ENCODE data around the gene BPGM.
"Not testable (repeated sequence)": the region's sequence is repeated elsewhere in the genome, so short reads cannot be mapped to it uniquely, and the experiment has no call there.

Gene BPGM

GRCh38 chr7:134632052-134632451, 14.6 kb upstream of the BPGM start:
- DNase-seq (ENCODE audit: low read depth in 2 of 2), result no peak

- DNase-seq (ENCODE audit: low read depth in 2 of 2), result no peak
These were observed 13.6 kb upstream of the BPGM start for GRCh38 chr7:134632937-134633540.

GRCh38 chr7:134636008-134636449, 10.6 kb upstream of the BPGM start:
- no peak for DNase-seq (ENCODE audit: low read depth in 2 of 2)

GRCh38 chr7:134637441-134637840, 9.2 kb upstream of the BPGM start:
- no peak for DNase-seq (ENCODE audit: low read depth in 2 of 2)

GRCh38 chr7:134637934-134638719, 8.5 kb upstream of the BPGM start:
- DNase-seq (ENCODE audit: low read depth in 2 of 2), result no peak

- DNase-seq (ENCODE audit: low read depth in 2 of 2), result no peak
These were observed 7.6 kb upstream of the BPGM start for GRCh38 chr7:134639061-134639460.

GRCh38 chr7:134639683-134640279, 6.9 kb upstream of the BPGM start:
- DNase-seq (ENCODE audit: low read depth in 2 of 2), result no peak

GRCh38 chr7:134640842-134641715, 5.6 kb upstream of the BPGM start:
- DNase-seq (ENCODE audit: low read depth in 2 of 2), result no peak

- not testable (repeated sequence) for DNase-seq (ENCODE audit: low read depth in 2 of 2)
These were observed 4.7 kb upstream of the BPGM start for GRCh38 chr7:134641981-134642380.

- no peak for DNase-seq (ENCODE audit: low read depth in 2 of 2)
These were observed 3.5 kb upstream of the BPGM start for GRCh38 chr7:134643131-134643530.

- no peak for DNase-seq (ENCODE audit: low read depth in 2 of 2)
These were observed 1.2 kb upstream of the BPGM start for GRCh38 chr7:134645478-134645877.

- DNase-seq (ENCODE audit: low read depth in 2 of 2), result no peak
These were observed 718 bp upstream of the BPGM start for GRCh38 chr7:134645935-134646334.

- no peak for DNase-seq (ENCODE audit: low read depth in 2 of 2)
These were observed 1.8 kb downstream of the BPGM start for GRCh38 chr7:134648456-134648855.

GRCh38 chr7:134649226-134649775, 2.6 kb downstream of the BPGM start:
- DNase-seq (ENCODE audit: low read depth in 2 of 2), result no peak

- no peak for DNase-seq (ENCODE audit: low read depth in 2 of 2)
These were observed 5.3 kb downstream of the BPGM start for GRCh38 chr7:134651991-134652390.

- no peak for DNase-seq (ENCODE audit: low read depth in 2 of 2)
These were observed 7.6 kb downstream of the BPGM start for GRCh38 chr7:134654104-134654775.

- no peak for DNase-seq (ENCODE audit: low read depth in 2 of 2)
These were observed 10.9 kb downstream of the BPGM start for GRCh38 chr7:134657526-134657925.

GRCh38 chr7:134660242-134660785, 13.7 kb downstream of the BPGM start:
- no peak for DNase-seq (ENCODE audit: low read depth in 2 of 2)

- DNase-seq (ENCODE audit: low read depth in 2 of 2), result no peak
These were observed 14.3 kb downstream of the BPGM start for GRCh38 chr7:134660961-134661376.

GRCh38 chr7:134662166-134662870, 15.7 kb downstream of the BPGM start:
- DNase-seq (ENCODE audit: low read depth in 2 of 2), result no peak

Data from stimulated activated CD8-positive, alpha-beta memory T cell treated with anti-CD3 and anti-CD28 coated beads, Interleukin-7, amount 100 ng/mL, for 1 hour (primary cell).